ENCODE results near the gene ITPR3.

The ITPR3 gene

GRCh38 chr6:33704215-33705066, 83.3 kb downstream of the ITPR3 start:
- DNase-seq (ENCODE audit: low read depth): no peak
- TF ChIP-seq CTCF (conservative IDR thresholded peaks at IDR 0.05; ENCODE audit: low read depth, low read length): no peak
- no peak overlapping the region for H3K4me3 ChIP-seq (ENCODE audit: low read length)

- no peak for DNase-seq (ENCODE audit: low read depth)
- TF ChIP-seq CTCF (conservative IDR thresholded peaks at IDR 0.05; ENCODE audit: low read depth, low read length): no peak
- H3K4me3 ChIP-seq (ENCODE audit: low read length): no peak overlapping the region
These were observed 84.3 kb downstream of the ITPR3 start for GRCh38 chr6:33705268-33705885.

GRCh38 chr6:33705955-33706725, 85.0 kb downstream of the ITPR3 start:
- no peak overlapping the region for H3K4me3 ChIP-seq (ENCODE audit: low read length)
- no peak for DNase-seq (ENCODE audit: low read depth)
- no peak for TF ChIP-seq CTCF (conservative IDR thresholded peaks at IDR 0.05; ENCODE audit: low read depth, low read length)

GRCh38 chr6:33707771-33708170, 86.6 kb downstream of the ITPR3 start:
- DNase-seq (ENCODE audit: low read depth): no peak
- no peak overlapping the region for H3K4me3 ChIP-seq (ENCODE audit: low read length)
- TF ChIP-seq CTCF (conservative IDR thresholded peaks at IDR 0.05; ENCODE audit: low read depth, low read length): no peak

- TF ChIP-seq CTCF (conservative IDR thresholded peaks at IDR 0.05; ENCODE audit: low read depth, low read length): no peak
- no peak for DNase-seq (ENCODE audit: low read depth)
- H3K4me3 ChIP-seq (ENCODE audit: low read length): no peak overlapping the region
These were observed 87.5 kb downstream of the ITPR3 start for GRCh38 chr6:33708516-33709204.

GRCh38 chr6:33709605-33710295, 88.6 kb downstream of the ITPR3 start:
- H3K4me3 ChIP-seq (ENCODE audit: low read length): no peak overlapping the region
- no peak for TF ChIP-seq CTCF (conservative IDR thresholded peaks at IDR 0.05; ENCODE audit: low read depth, low read length)
- no peak for DNase-seq (ENCODE audit: low read depth)
